ENCODE data around the gene FAM20C. TPM values are rescaled to one million over a fixed set of nuclear protein-coding genes. Genes with fewer than 3 reads are reported as not detected.

FAM20C gene
- total RNA-seq, 1 experiment from 2014 or later = 62.6 TPM

DNA sequence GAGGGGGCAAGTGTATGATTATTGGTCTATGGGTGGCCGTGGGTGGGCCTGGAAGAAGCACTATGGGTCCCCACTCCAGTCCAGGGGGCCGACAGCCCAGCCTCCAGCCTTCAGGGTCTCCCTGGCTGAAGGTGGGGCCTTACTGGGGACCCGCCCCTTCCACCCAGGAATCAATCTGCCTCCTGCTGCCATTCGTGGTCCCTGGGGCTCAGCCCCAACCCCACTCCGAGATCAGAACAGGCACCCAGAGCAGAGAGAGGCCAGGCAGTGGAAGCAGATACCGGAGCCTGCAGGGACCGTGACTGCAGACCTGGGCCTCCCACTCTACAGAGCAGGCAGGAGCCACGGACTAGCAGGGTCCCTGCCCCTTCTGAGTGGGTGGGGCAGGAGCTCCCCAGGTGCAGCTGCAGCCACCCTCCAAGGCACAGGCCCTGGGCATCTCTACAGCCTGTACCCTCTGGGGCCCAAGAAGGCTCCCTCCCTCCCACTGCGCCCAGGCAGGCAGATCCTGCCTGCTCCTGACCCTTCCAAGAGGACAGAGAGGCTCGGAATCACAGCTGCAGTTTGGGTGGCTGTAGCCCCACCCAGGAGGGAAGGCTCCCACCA, 84.0 kb downstream of the FAM20C start:
- Histone ChIP-seq H3K27me3 (ENCODE audit: insufficient read depth, low read length) (no peaks in the 10 kb centered on the region), H3K79me1 (ENCODE audit: insufficient read depth, low read depth, low read length, poor library complexity, severe bottlenecking) (no peaks in the 10 kb centered on the region), H3K56ac (ENCODE audit: insufficient read length, low read depth, low read length) (no peak overlapping the region), H3K18ac (ENCODE audit: insufficient read length, low read depth, low read length) (no peak overlapping the region), H3T11ph (ENCODE audit: low read length) (no peak overlapping the region), H3K79me2 (ENCODE audit: insufficient read depth, low read length) (no peaks in the 10 kb centered on the region), H3K4ac (ENCODE audit: low read depth, low read length) (no peak overlapping the region), H2BK15ac (ENCODE audit: low read depth, low read length) (no peak overlapping the region), H3K9me3 (ENCODE audit: control insufficient read depth, low read depth, low read length) (peaks cover 14% of the 10 kb centered on the region), H2AK5ac (ENCODE audit: insufficient read length, low read length) (no peak overlapping the region), H2AFZ (ENCODE audit: low read length) (no peak overlapping the region), H3K4me2 (ENCODE audit: insufficient read depth, insufficient read length, low read length) (no peak overlapping the region), H3K23me2 (ENCODE audit: insufficient read length, low read depth, low read length, poor library complexity, severe bottlenecking) (peaks cover 3% of the 10 kb centered on the region), H3K4me1 (ENCODE audit: insufficient read depth, low read length) (no peaks in the 10 kb centered on the region), H4K20me1 (ENCODE audit: control insufficient read depth, insufficient read depth, insufficient read length) (no peaks in the 10 kb centered on the region), H3K14ac (ENCODE audit: insufficient read depth, low read length) (no peak overlapping the region), H4K91ac (ENCODE audit: insufficient read length, low read depth, low read length) (no peak overlapping the region), H2BK20ac (ENCODE audit: low read depth, low read length, poor library complexity, severe bottlenecking) (no peak overlapping the region), H2BK5ac (ENCODE audit: insufficient read length, low read length) (no peak overlapping the region), H2BK12ac (ENCODE audit: insufficient read length, low read depth, low read length) (no peak overlapping the region), H3K9ac (ENCODE audit: extremely low read depth, insufficient read length, low read length) (no peak overlapping the region), H3K27ac (ENCODE audit: insufficient read length, low read depth, low read length) (no peak overlapping the region), H4K8ac (replicated peaks; ENCODE audit: insufficient read length, low read depth, low read length) (no peak overlapping the region), H4K5ac (ENCODE audit: insufficient read length, low read depth, low read length) (no peak overlapping the region), H3K23ac (ENCODE audit: insufficient read length, low read depth, low read length) (no peak overlapping the region), H2BK120ac (ENCODE audit: low read depth, low read length, poor library complexity, severe bottlenecking) (no peak overlapping the region)
- no peak overlapping the region for H3K27ac Mint-ChIP-seq
- TF ChIP-seq, protein P1, sequence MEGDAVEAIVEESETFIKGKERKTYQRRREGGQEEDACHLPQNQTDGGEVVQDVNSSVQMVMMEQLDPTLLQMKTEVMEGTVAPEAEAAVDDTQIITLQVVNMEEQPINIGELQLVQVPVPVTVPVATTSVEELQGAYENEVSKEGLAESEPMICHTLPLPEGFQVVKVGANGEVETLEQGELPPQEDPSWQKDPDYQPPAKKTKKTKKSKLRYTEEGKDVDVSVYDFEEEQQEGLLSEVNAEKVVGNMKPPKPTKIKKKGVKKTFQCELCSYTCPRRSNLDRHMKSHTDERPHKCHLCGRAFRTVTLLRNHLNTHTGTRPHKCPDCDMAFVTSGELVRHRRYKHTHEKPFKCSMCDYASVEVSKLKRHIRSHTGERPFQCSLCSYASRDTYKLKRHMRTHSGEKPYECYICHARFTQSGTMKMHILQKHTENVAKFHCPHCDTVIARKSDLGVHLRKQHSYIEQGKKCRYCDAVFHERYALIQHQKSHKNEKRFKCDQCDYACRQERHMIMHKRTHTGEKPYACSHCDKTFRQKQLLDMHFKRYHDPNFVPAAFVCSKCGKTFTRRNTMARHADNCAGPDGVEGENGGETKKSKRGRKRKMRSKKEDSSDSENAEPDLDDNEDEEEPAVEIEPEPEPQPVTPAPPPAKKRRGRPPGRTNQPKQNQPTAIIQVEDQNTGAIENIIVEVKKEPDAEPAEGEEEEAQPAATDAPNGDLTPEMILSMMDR (conservative IDR thresholded peaks at IDR 0.05) = no peak
- H3K36me3 Mint-ChIP-seq (ENCODE audit: insufficient read depth in 1 of 3, low read depth in 3 of 3) = peaks cover 8 to 15% (median 11%) of the 10 kb centered on the region in 3 experiments; a peak in 6 of 7 replicates
- peaks cover 46% of the 10 kb centered on the region for H3K27me3 Mint-ChIP-seq (ENCODE audit: low read depth)
- peaks cover 64 to 81% of the 10 kb centered on the region in 2 experiments for H3K9me3 Mint-ChIP-seq
- H3K4me3 Mint-ChIP-seq = no peak overlapping the region
- DNase-seq = no peak
- no peaks in the 10 kb centered on the region for H3K4me1 Mint-ChIP-seq
- no CpG with 5 or more reads among the region's 10 CpGs for WGBS (ENCODE audit: extremely low coverage, insufficient read length, low lambda C conversion rate)
